DMS53 treated with DMSO at 0.1 percent for 48 hours (cell line): ENCODE results near the gene FLNB.

Source experiments
- DNase-seq: peaks from one replicate; lab custom pipeline; 2025; ENCODE audit not compliant: unreplicated experiment; lab: John Stamatoyannopoulos, UW

FLNB gene

GRCh38 chr3:58006661-58007060, 1.6 kb upstream of the FLNB start:
- DNase-seq, result no peak

- no peak for DNase-seq
Measured at GRCh38 chr3:58009026-58009748, 965 bp downstream of the FLNB start.

- no peak for DNase-seq
Measured at GRCh38 chr3:58009749-58010535, 1.7 kb downstream of the FLNB start.

GRCh38 chr3:58010562-58010961, 2.3 kb downstream of the FLNB start:
- DNase-seq, result no peak

GRCh38 chr3:58011580-58011979, 3.4 kb downstream of the FLNB start:
- DNase-seq, result no peak

- DNase-seq, result no peak
Measured at GRCh38 chr3:58012302-58012701, 4.1 kb downstream of the FLNB start.

- no peak for DNase-seq
Measured at GRCh38 chr3:58013099-58013498, 4.9 kb downstream of the FLNB start.

GRCh38 chr3:58013973-58014649, 5.9 kb downstream of the FLNB start:
- DNase-seq, result no peak

- no peak for DNase-seq
Measured at GRCh38 chr3:58015520-58015915, 7.3 kb downstream of the FLNB start.

GRCh38 chr3:58016710-58017109, 8.5 kb downstream of the FLNB start:
- DNase-seq, result no peak

- DNase-seq, result no peak
Measured at GRCh38 chr3:58018892-58019742, 10.9 kb downstream of the FLNB start.

GRCh38 chr3:58020783-58021071, 12.5 kb downstream of the FLNB start:
- no peak for DNase-seq

GRCh38 chr3:58021072-58021959, 13.1 kb downstream of the FLNB start:
- peak; percentile 48 for DNase-seq

- no peak for DNase-seq
Measured at GRCh38 chr3:58021962-58022361, 13.7 kb downstream of the FLNB start.

- no peak for DNase-seq
Measured at GRCh38 chr3:58022490-58022889, 14.3 kb downstream of the FLNB start.

GRCh38 chr3:58023531-58023930, 15.3 kb downstream of the FLNB start:
- no peak for DNase-seq

- no peak for DNase-seq
Measured at GRCh38 chr3:58025406-58025805, 17.2 kb downstream of the FLNB start.

- peak; percentile 52 for DNase-seq
Measured at GRCh38 chr3:58025837-58026569, 17.8 kb downstream of the FLNB start.

- no peak for DNase-seq
Measured at GRCh38 chr3:58026598-58026997, 18.4 kb downstream of the FLNB start.
